HG03064 (cell line): Measurements from ENCODE around the gene CBX1.

Experiments used
- ATAC-seq: cut with Tn5 transposase; IDR thresholded peaks from one replicate; pipeline ENCODE4 v1.9.1; 2021; ENCODE audit warnings: low read depth; ENCODE audit not compliant: unreplicated experiment

The CBX1 gene

GRCh38 chr17:48028736-48029135, 72.5 kb downstream of the CBX1 start:
- ATAC-seq = no peak

- ATAC-seq = no peak
Measured at GRCh38 chr17:48027322-48027981, 73.8 kb downstream of the CBX1 start.

GRCh38 chr17:48026502-48027321, 74.6 kb downstream of the CBX1 start:
- no peak for ATAC-seq

- no peak for ATAC-seq
Measured at GRCh38 chr17:48025904-48026501, 75.3 kb downstream of the CBX1 start.

GRCh38 chr17:48025040-48025903, 76.0 kb downstream of the CBX1 start:
- ATAC-seq = peak; percentile 72

- ATAC-seq = no peak
Measured at GRCh38 chr17:48024149-48025039, 76.9 kb downstream of the CBX1 start.

GRCh38 chr17:48023400-48024148, 77.7 kb downstream of the CBX1 start:
- ATAC-seq = no peak

- no peak for ATAC-seq
Measured at GRCh38 chr17:48022901-48023300, 78.4 kb downstream of the CBX1 start.

- no peak for ATAC-seq
Measured at GRCh38 chr17:48021934-48022333, 79.3 kb downstream of the CBX1 start.
